ENCODE measurements around the gene C2orf81.
"Not testable (repeated sequence)": the region's sequence is repeated elsewhere in the genome, so short reads cannot be mapped to it uniquely, and the experiment has no call there.

The C2orf81 gene

DNA sequence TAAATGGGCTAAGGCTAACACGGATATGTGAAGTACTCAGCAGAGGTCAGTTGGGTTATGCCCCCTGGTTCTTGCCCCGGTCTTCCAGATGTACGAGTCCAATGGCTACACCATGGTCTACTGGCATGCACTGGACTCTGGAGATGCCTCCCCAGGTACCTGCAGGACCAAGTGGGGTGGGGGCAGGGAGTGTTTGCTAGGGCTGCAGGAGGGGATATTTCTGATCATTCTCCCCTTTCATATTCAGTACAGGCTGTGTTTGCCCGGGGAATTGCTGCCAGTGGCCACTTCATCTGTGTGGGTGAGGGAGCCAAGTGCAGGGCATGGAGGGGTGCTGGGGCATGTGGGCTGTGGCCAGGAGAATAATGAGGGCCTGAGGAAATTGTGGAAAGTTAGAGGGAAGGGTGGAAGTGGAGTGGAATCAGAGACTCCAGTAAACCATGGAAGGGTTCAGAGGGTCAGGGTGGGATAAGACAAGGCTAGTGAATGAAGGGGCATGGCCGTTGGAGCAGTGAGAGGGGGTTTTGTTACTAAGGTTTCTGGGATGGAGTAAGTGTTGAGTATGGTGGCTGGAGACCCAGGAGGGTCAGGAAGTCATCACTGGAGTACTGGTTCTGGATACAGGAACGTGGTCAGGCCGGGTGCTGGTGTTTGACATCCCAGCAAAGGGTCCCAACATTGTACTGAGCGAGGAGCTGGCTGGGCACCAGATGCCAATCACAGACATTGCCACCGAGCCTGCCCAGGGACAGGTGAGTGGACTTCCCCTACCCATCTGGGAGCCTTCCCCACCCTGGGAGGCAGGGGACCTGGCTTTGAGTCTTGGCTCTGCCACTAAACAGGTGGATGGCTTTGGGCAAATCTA is 2.0 kb upstream of the C2orf81 start:
- DNase-seq (ENCODE audit: low spot score) = no peak

DNA sequence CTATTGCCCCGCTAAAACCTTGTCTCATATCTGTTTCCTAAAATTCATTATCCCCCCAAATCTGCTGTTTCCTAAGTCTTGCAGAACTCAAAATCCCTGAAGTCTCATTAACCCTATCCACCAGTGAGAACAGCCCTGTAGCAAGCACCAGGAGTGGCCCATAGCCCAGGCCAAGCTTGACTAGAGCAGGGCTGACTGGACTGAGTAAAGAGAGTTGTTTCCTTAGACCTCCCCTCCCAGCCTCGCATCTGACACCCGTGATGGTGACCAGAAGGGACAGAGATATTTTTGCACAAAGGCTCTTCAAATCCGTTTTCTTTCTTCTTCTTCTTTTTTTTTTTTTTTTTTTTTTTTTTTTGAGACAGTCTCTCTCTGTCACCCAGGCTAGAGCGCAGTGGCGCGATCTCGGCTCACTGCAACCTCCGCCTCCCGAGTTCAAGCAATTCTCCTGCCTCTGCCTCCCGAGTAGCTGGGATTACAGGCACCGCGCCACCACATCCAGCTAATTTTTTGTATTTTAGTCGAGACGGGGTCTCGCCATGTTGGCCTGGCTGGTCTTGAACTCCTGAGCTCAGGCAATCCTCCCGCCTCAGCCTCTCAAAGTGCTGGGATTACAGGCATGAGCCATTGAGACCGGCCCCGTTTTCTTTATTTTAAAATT is 846 bp downstream of the C2orf81 start:
- not testable (repeated sequence) for DNase-seq (ENCODE audit: low spot score)

DNA sequence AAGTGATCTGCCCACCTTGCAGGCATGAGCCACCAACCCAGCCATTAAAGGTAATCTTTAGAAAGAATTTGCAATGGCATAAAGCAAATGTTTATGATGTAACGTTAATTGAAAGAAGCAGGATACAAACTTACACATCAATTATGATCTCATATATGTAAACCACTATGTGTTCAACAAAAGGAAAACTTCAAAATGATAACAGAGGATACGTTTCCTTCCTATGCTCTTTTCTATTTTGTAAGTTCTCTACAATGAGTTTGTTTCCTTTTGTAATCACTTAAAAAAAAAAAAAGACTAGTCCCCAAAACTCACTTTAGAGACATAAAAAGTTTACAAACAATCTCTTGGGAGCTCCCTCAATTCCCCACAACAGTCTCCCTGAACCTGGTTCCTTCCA is 1.4 kb downstream of the C2orf81 start:
- no peak for DNase-seq (ENCODE audit: low spot score)

DNA sequence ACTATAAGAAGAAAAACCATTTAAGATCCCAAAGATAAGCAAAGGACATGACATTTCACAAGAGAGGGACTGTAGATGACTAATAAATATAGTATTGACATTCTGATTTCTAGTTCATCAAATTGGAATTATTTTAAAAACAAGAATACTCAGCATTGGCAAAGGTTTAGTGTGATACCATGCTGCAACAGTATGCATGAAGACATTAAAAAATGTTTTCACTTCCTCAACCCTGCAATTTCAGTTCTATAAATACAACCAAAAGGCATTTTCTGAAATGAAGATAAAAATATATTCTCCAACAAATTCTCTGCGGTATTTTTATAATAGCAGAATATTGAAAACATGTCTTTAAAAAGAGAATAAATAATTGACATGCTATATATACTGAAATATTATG is 2.1 kb downstream of the C2orf81 start:
- DNase-seq (ENCODE audit: low spot score) = no peak

DNA sequence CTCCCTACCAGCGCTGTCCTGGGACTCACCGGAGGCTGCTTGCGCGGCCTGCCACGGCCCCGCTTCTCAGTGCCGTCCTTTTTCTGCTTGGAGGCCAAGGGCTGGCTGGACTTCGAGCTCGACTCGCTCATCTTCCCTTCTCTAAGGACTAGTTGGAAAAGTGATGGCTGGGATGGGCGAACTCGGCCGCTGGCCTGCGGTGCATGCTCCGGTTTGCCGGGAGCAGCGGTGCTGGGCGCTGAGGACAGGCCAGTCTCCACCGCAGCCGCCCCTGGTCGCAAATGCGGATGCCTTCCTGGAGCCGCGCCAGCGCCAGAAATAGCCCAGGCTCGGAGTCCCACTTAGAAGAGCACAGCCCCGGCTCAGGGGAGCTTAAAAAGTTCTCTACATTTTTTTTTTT is 3.1 kb downstream of the C2orf81 start:
- no peak for DNase-seq (ENCODE audit: low spot score)

DNA sequence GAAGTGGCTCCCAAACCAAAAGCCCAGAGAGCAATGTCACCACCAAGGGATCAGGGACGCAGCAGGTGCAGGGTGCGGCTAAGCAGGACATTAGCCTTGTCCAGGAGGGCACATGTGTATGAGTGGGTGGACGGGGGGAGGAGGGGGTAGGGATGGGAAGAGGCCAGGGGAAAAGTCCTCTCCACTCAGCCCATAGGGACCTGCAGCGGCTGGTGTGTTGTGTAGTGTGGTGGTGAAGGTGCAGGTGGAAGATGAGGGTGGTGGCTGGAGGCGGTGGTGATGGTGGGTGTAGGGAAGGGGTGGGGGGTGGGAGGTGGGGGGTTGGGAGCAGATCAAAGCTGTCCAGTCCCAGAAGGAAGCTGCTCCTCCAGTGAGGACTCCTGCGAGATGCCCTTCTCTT is 3.7 kb downstream of the C2orf81 start:
- DNase-seq (ENCODE audit: low spot score) = no peak

DNA sequence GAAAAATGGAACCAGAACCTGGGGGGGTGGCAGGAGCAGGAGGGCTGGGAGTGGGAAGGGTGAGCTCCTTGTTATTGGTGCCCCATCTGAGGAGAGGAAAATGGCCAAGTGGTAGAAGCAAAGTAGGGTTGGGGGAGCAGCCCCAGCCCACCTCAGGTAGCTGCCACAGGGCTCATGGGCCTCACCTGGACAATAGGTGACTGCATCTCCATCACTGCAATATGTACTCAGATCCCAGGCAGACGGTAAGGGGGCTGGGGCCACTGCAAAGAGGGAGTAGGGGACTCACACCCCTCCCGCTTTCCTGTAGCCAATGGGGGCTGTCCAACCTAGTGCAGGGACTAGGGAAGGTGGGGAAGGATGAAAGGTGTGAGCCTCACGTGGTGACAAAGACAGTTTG is 4.2 kb downstream of the C2orf81 start:
- no peak for DNase-seq (ENCODE audit: low spot score)

DNA sequence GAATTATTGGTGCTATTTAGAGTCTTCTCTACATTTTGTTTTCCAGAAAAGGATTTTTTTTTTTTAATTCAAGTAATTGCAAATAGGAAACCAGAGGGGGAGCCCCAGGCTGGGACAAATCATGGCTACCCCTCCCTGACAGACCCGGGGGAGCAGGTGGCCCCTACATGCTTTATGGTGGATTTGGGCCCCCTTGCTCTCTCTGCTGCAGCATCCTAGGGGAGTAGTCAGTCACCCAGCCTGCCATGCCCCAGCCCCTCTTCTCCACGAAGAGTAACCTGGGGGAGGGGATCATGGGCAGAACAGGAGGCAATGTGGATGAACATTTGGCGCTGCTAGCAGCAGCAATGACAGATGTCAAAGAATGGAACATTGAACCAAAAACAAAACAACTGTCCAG is 4.6 kb downstream of the C2orf81 start:
- no peak for DNase-seq (ENCODE audit: low spot score)

DNA sequence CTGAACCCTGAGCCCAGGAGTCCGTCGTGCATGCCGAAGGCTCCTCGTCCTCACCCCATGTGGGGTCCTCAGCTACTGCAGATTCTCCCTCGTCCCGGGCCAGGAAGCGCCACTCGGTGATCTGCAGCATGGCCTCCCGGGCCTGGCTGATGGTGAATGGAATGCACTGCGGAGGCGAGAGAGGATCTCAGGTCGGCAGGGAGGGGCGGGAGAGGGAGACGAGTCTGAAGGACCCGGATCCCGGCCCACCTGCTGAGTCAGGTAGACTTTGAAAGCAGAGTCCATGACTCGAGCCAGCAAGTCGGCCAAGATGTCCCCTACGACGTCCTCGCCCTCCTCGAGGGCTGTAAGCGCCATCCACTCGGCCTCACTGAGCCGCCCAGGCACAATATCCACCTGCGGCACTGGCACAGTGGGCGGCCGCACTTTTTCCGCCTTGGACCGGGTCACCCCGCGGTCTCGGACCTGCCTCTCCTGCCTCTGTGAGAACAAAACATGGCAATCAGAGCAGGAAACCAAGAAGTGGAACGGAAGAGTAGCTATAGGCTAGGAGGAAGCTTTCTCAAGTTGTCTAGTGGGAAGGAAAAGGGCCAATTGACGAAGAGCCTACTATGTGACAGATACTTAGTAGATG is 5.5 kb downstream of the C2orf81 start:
- DNase-seq (ENCODE audit: low spot score) = no peak

DNA sequence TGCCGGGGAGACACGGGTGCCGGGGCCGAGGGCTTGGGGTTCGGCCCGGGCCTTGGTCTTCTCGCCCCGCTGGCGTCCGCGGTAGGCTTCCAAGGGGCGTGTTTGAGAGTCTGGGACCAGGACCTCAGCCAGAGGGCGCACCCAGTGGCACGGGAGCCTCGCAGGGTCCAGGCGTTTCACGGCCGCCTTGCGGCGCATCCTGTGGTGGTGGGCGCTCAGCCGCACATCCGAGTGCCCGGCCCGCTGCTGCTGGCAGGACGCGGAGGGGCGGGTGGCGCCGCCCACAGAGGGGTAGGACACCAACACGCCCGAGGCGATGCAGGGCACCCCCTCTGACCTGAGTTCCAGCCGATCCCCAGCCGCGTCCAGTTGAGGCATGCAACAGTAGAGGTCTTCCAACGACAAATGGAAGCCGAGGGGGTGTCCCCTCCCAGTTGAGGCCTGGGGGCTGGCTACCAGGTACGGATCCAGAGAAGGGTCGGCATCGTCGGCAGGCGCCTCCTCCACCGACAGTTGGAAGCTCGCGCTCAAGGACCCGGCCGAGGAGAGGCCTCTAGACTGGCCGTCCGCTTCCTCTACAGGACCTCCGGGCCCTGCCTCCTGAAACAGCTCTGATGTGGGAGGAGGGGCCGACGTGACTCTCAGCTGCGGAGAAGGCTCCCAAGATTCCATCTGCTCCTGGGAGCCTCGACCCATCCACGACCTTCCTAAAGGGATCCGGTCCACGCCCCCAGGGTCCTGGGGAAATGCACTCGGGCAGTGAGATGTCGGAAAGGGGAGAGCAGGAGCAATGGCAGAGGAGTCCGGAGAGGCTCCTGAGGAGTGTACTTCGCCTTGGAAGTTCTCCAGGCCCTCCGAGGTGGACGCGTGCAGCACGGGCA is 6.3 kb downstream of the C2orf81 start:
- no peak for DNase-seq (ENCODE audit: low spot score)

DNA sequence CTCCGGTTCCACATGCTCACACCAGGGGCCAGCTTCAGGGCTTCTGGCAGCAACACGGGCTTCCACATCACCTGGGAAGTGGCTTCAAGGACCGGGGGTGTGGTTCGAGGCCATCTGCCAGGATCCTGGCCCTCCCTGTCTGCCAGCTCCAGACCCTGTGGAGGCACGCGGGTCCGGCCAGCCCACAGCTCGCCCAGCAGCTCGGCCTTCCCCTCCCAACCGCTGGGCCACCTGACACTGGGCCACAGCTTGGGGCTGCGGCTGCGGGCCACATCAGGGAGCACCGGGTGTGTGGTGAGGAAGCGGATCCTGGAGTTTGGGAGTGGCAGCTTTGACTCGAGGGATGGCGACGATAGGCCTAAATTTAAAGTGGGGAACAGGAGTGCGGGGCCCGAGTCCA is 7.0 kb downstream of the C2orf81 start:
- DNase-seq (ENCODE audit: low spot score) = no peak

DNA sequence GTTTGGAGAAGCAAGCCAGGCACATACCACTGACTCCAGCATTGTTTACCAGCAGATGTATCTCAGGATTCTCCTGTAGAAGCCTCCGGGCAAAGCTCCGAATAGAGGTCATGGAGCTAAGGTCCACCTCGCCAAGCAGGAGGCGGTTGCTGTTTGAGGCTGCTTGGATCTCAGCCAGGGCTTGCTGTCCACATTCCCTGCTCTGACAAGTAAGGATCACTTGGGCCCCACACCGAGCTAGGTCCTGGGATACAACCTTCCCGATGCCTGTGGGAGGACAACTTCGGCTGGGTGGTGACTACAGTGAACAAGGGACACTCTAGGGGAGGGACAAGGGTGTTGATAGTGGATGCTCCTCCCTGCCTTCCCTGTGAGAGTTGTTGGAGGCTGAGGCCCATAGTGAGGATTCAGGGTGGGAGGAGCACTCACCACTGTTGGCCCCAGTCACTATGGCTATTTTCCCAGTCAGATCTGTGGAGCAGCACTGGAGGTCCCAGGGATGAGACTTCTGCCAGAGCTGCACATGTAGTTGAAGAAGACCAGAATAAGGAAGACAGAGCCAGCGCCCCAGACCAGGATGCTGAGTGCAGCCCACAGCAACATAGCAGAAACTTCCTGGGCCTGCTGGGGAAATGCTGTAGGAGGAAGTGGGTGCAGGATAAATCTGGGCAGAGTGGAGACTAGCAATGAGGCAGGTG is 8.3 kb downstream of the C2orf81 start:
- no peak for DNase-seq (ENCODE audit: low spot score)

DNA sequence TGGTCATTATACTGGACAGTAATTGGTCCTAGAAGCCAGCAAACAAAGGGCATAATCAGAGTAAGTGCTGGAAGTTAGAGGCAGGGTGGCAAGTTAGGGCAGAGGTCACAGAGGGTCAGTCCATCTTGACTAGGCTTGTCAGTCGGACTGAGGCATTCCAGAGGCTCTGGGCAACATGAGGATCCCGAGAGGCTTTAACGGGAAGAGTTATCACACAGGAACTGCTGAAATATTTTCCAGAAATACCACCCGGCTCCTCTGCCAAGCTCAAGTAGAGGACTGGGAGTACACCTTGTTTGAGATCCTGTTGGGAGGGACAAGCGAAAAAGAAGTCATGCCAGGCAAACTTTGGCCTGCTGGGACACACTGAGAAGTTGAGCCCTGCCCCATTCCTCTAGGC is 13.7 kb downstream of the C2orf81 start:
- DNase-seq (ENCODE audit: low spot score) = no peak

DNA sequence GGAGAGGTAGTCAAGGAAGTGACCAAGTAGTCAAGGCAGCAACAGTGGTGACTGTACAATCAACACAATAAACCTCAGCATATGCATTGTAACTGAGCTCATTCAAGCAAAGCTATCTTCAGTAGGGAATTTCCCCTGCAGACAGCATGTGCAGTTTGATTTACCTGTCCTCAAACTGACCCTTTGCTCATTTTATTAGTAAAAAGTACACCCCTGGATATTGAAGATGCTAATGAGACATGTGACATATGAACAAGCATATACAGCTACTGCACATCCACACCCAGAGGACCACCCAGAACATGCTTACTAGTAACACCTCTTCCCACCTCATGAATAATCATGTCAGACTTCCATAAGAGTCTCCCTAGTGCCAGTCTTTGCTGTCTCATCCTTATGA is 15.4 kb downstream of the C2orf81 start:
- no peak for DNase-seq (ENCODE audit: low spot score)

DNA sequence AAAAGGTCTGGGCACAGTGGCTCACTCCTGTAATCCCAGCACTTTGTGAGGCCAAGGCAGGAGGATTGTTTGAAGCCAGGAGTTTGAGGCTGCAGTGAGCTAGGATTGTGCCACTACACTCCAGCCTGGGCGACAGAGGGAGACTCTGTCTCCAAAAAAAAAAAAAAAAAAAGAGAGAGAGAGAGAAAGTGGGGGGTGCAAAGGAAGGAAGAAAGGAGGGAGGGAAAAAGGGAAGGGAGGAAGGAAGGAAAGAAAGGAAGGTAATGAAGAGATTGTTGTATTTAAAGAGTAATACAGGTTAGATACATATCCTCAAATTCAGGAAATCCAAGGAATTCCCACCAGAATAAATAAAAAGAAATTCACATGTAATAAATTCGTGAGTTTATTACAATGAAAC is 19.5 kb downstream of the C2orf81 start:
- DNase-seq (ENCODE audit: low spot score) = no peak

DNA sequence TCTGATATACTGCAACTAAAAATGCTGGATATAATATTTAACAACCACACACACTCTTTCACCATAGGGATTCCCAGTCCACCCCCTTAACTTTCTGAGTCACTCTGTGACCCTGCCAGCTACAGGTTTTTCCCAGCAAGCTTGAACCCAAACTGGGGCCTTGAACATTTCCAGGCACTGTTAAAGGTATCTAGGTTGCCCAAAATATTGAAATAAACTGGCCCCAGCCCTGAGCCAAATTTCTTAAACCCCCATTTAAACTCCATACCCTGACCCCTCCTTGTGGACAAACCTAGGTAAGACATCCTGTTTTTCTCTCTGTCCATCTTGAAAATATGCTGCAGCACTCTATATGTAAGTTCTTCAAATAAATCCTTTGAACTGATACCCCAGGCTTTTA is 21.6 kb downstream of the C2orf81 start:
- DNase-seq (ENCODE audit: low spot score) = no peak

DNA sequence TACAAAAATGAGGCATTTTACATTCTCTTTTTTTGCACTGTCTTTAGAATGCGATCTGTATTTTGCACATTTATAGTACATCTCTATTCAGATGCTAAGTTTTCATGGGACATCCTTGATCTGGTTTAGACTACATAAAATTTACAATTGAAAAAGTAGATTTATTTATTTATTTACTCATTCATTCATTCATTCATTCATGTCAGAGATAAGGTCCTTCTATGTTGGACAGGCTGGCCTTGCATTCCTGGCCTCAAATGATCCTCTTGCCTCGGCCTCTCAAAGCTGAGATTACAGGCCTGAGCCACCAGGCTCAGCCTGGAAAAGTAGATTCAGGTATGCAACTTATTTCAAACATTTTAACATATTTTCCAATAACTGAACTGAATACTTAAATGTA is 25.3 kb downstream of the C2orf81 start:
- no peak for DNase-seq (ENCODE audit: low spot score)

DNA sequence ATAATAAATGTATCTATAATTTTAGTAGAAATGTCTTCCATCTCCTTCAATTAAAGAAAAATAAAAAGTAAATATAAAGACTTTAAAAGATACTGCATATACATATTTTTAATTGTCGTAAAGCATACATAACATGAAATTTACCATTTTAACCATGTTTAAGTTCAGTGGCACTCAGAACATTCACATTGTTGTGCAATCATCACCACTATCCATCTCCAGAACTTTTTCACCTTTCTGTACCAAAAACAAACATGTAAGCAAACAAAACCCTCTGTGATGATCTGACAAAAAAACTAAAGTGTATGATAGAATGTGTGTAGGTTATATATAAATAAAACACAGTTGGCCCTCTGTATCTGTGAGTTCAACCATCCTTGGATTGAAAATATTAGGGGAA is 27.9 kb downstream of the C2orf81 start:
- DNase-seq (ENCODE audit: low spot score) = no peak

DNA sequence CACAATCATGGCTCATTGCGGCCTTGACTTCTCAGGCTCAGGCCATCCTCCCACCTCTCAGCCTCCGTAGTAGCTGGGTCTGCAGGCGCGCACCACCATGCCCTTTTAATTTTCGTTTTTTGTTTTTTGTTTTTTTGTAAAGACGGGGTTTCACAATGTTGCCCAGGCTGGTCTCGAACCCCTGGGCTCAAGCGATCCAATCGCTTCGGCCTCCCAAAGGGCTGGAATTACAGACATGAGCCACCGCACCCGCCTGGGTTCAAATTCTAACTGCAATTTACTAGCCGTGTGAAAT is 29.0 kb downstream of the C2orf81 start:
- DNase-seq (ENCODE audit: low spot score) = no peak

DNA sequence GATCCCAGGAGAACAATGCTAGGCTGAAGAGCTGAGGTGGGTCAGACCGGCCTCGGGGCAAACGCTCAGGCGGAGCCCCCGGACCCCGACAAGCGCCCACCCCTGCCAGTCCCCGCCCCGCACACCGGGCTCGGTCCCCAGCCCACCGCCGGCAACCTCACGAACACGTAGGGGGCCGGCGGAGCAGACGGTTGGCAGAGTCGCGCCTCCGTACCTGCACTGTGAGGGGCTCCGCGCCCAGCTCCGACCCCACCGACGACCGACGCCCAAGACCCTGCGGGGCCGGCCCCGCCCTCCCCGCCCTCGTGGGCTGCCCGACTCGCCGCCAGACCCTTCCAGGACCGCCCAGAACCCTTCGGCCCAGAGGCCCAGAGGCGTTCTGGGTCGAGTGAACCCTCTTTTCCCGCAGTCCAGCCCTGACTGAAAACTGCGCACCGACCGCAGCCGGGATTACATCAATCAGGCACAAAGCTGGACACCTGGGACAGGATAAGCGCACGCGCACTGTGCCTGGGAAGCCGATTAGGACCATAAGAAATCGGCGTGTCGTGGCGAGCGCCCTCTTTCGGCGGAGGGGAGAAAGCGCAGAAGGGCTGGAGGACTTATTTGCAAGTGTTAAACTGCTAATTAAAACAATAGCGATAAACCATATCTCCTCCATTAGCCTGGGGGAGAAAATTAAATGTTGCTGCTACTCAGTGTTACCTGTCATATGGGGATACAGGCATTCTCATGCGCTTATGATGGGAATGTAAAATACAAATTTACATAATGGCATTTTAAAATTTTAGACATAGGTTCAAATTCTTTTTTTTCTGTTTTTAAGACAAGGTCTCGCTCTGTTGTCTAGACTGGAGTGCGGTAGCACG is 29.6 kb downstream of the C2orf81 start:
- DNase-seq (ENCODE audit: low spot score) = peak; percentile 55

DNA sequence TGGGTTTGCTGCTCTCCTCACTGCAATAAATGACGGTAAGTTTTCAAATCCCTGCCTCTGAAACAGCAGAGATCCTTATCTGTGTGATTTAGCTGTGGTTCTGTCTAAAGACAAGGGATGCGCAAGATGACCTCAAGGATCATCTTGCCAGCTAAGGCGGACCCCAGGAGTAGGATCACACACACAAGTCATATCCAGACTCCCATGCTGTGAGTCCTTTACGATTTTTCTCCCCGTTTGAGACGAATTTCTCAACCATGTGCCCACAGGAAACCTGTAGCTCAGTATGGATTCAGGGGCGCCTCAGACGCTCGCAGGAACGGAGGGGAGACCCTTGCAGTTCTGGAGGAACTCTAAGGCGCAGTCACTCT is 30.2 kb downstream of the C2orf81 start:
- DNase-seq (ENCODE audit: low spot score) = no peak
